Activated CD4-positive, alpha-beta T cell treated with anti-CD3 and anti-CD28 coated beads for 36 hours (primary cell): Measurements from ENCODE around the gene POM121L2. TPM values are rescaled to one million over a fixed set of nuclear protein-coding genes. Genes with fewer than 3 reads are reported as not detected.

Source experiments
- ATAC-seq: fragments of 200-7000 bp; cut with Tn5 transposase; one replicate; pipeline ENCODE4 v1.10.0; 2021; ENCODE audit warnings: mild to moderate bottlenecking, moderate library complexity
- CTCF ChIA-PET: fragments of 350-600 bp; sonication (Branson Sonifier 250); formaldehyde crosslinking; loops from one replicate; lab custom pipeline; 2021; ENCODE audit warnings: antibody characterized with exemption; lab: Charles Lee
- POLR2A ChIA-PET: fragments of 350-600 bp; sonication (Branson Sonifier 250); formaldehyde crosslinking; loops from one replicate; lab custom pipeline; 2021; ENCODE audit warnings: antibody characterized with exemption, inconsistent platforms; lab: Charles Lee
- DNase-seq: peaks from one replicate; pipeline ENCODE4 v3.0.0-alpha.2; 2020
- H3K27ac Mint-ChIP-seq: one replicate; pipeline ENCODE4 v1.8.0; 2021; ENCODE audit warnings: mixed read lengths
- H3K27me3 Mint-ChIP-seq: one replicate; pipeline ENCODE4 v1.8.0; 2021; ENCODE audit warnings: mixed read lengths
- H3K36me3 Mint-ChIP-seq: one replicate; pipeline ENCODE4 v1.8.0; 2021; ENCODE audit warnings: low read depth, mixed read lengths
- H3K4me1 Mint-ChIP-seq: one replicate; pipeline ENCODE4 v1.8.0; 2021; ENCODE audit warnings: mixed read lengths
- H3K4me3 Mint-ChIP-seq: one replicate; pipeline ENCODE4 v1.8.0; 2021; ENCODE audit warnings: mild to moderate bottlenecking, moderate library complexity, mixed read lengths
- H3K9me3 Mint-ChIP-seq: one replicate; pipeline ENCODE4 v1.8.0; 2021; ENCODE audit warnings: low read depth, mixed read lengths
- intact Hi-C, 2 experiments: fragments of 100-400 bp; cut with DNase I in 1 of 2; cut with micrococcal nuclease in 1 of 2; formaldehyde crosslinking; loops; one replicate each; pipeline versions ENCODE4 v1.14.2 to v1.15.1; 2022 to 2024; cut with DNase I, micrococcal nuclease
- total RNA-seq, 2 experiments: library from RNA; stranded (reverse); gene quantifications; one replicate each; pipeline ENCODE4 v1.2.3, GENCODE V29; 2021

POM121L2 gene
- total RNA-seq, 2 experiments from 2014 or later = not detected

GRCh38 chr6:27318973-27319372, 6.9 kb upstream of the POM121L2 start:
- Mint-ChIP-seq H3K27ac (no peak overlapping the region), H3K4me3 (no peak overlapping the region), H3K4me1 (no peaks in the 10 kb centered on the region), H3K36me3 (no peaks in the 10 kb centered on the region), H3K27me3 (peaks cover 31% of the 10 kb centered on the region), H3K9me3 (no peaks in the 10 kb centered on the region)
- intact Hi-C loops = no loop called here
- DNase-seq (no peak), ATAC-seq (no peak)
- ChIA-PET CTCF (no interaction called here), POLR2A (no interaction called here)

- CTCF ChIA-PET = interaction anchor here (1.0 to 1.2 kb wide), 2 partner anchors 87 to 204 kb away, joined by 3 to 5 read pairs; no protein-coding TSS in a partner anchor
- Mint-ChIP-seq H3K27ac (no peak overlapping the region), H3K9me3 (no peaks in the 10 kb centered on the region), H3K4me1 (peaks cover 4% of the 10 kb centered on the region), H3K27me3 (peaks cover 52% of the 10 kb centered on the region), H3K36me3 (no peaks in the 10 kb centered on the region), H3K4me3 (no peak overlapping the region)
- DNase-seq = no peak
- no peak for ATAC-seq
- intact Hi-C loops = loop anchor here in 1 of 2 experiments (5.0 kb wide), 3 partner anchors 152 to 188 kb away; no protein-coding TSS in a partner anchor
- POLR2A ChIA-PET = no interaction called here
These were observed 2.0 kb upstream of the POM121L2 start for GRCh38 chr6:27314046-27314445.

DNA sequence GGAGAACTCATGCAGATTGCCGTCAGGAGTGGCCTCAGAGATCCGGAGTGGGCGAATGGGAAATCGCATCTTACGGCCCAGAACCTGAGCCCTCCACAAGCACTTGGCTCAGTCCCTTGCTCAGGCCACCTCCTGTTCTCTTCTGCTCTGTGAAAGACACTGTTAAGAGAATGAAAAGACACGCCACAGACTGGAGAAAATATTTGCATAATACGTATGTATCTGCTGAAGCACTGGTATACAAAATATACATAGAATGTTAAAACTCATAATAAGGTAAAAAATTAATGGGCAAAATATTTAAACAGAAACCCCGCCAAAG, 838 bp upstream of the POM121L2 start:
- Mint-ChIP-seq H3K36me3 (no peaks in the 10 kb centered on the region), H3K4me1 (peaks cover 4% of the 10 kb centered on the region), H3K4me3 (peak overlapping the region; percentile 71), H3K27ac (no peak overlapping the region), H3K27me3 (peaks cover 56% of the 10 kb centered on the region), H3K9me3 (no peaks in the 10 kb centered on the region)
- peak; percentile 36 for ATAC-seq
- POLR2A ChIA-PET = interaction anchor here (0.9 kb wide), 1 partner anchor 21 kb away, joined by 4 read pairs; no protein-coding TSS in a partner anchor
- intact Hi-C loops = loop anchor here (1.0 to 5.0 kb wide), 9 partner anchors 76 to 439 kb away; partner anchors contain the start of gene ZNF391 (in 1 of the 2)
- no peak for DNase-seq
- CTCF ChIA-PET = interaction anchor here (0.7 to 1.4 kb wide), 13 partner anchors 9 to 741 kb away, joined by 3 to 9 read pairs (median 4); no protein-coding TSS in a partner anchor

DNA sequence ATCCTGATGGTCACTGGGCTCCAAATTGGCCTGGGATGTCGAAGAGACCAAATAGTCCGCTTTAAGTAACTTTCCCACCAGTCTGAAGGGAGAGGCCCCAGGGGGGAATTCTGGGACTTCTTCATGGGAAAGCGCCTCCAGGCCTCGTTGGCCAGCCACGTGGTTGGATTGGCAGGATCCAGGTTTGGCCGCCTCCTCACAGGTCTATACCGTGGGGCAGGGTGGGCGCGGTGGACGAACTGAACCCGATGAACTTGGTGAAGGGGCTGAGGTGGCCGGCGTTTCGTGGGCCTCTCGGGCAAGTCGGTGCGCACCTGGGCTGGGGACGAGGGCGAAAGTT, 297 bp downstream of the POM121L2 start:
- H3K27me3 Mint-ChIP-seq = peaks cover 56% of the 10 kb centered on the region
- no peak for DNase-seq
- CTCF ChIA-PET = interaction anchor here (0.9 to 1.0 kb wide), 3 partner anchors 21 to 283 kb away, joined by 3 to 5 read pairs (median 3); no protein-coding TSS in a partner anchor

GRCh38 chr6:27303613-27304272, 8.3 kb downstream of the POM121L2 start:
- Mint-ChIP-seq H3K27ac (no peak overlapping the region), H3K27me3 (peaks cover 60% of the 10 kb centered on the region), H3K9me3 (peaks cover 3% of the 10 kb centered on the region), H3K4me1 (no peaks in the 10 kb centered on the region), H3K36me3 (peaks cover 3% of the 10 kb centered on the region), H3K4me3 (no peak overlapping the region)
- DNase-seq = no peak
- CTCF ChIA-PET = interaction anchor here (0.9 to 1.7 kb wide), 2 partner anchors 9 to 469 kb away, joined by 3 to 5 read pairs; no protein-coding TSS in a partner anchor
- ATAC-seq = no peak
- intact Hi-C loops = loop anchor here in 1 of 2 experiments (5.0 kb wide), 1 partner anchor 96 kb away; no protein-coding TSS in a partner anchor
- POLR2A ChIA-PET = no interaction called here

More for the DNA sequence above, 297 bp downstream of the POM121L2 start:
- intact Hi-C loops = loop anchor here (1.0 to 5.0 kb wide), 9 partner anchors 77 to 441 kb away; partner anchors contain the start of gene ZNF391 (in 1 of the 2)
- Mint-ChIP-seq H3K36me3 (no peaks in the 10 kb centered on the region), H3K9me3 (no peaks in the 10 kb centered on the region), H3K27ac (no peak overlapping the region), H3K4me1 (peaks cover 4% of the 10 kb centered on the region), H3K4me3 (peak overlapping the region; percentile 71)
- POLR2A ChIA-PET = interaction anchor here (0.9 kb wide), 1 partner anchor 22 kb away, joined by 4 read pairs; no protein-coding TSS in a partner anchor
- no peak for ATAC-seq

DNA sequence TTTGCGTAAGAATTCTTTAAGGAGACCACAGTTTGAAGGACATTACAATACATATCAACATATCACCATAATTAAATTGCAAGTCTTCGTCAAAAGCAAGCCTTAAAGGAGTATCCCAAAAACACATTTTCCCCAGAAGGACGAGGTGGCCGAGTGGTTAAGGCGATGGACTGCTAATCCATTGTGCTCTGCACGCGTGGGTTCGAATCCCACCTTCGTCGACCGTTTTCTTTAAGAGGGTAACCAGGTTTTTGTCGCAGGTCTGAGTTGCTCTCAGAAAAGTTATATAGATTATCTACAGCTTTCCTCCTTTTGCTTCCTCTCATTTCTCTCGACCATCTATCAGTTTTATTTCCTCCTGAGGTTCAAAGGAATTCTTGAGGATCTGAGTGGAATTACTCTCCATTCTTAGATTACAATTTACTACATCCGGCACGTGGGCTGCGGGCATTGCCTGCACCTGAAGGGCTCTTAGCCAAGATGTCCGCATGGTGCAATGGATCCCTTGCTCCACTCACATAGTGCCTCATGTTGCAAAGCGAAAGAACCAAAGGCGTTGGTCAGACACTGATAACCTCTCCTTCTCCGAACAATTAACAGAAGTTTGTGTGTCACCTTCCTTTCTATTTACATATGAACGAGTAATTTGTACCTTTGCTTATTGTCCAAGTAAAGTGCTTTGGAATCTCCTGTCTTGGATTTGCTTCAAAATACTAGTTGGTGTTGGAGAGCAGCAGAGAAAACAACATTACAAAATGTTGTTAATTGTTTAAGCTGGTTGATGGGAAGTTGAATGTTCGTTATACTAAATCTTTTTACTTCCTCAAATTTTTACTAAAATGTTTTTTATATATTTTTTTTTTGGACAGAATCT, 14.0 kb downstream of the POM121L2 start:
- ChIA-PET POLR2A (interaction anchor here (0.6 kb wide), 1 partner anchor 392 kb away, joined by 3 read pairs; no protein-coding TSS in a partner anchor), CTCF (no interaction called here)
- Mint-ChIP-seq H3K4me1 (peaks cover 9% of the 10 kb centered on the region), H3K27ac (no peak overlapping the region), H3K4me3 (no peak overlapping the region), H3K9me3 (peaks cover 18% of the 10 kb centered on the region), H3K27me3 (peaks cover 69% of the 10 kb centered on the region), H3K36me3 (peaks cover 6% of the 10 kb centered on the region)
- DNase-seq = peak; percentile 45
- ATAC-seq = no peak
- intact Hi-C loops = loop anchor here (2.0 to 10.0 kb wide), 5 partner anchors 15 to 1437 kb away; no protein-coding TSS in a partner anchor

- intact Hi-C loops = loop anchor here (2.0 to 10.0 kb wide), 5 partner anchors 15 to 1437 kb away; no protein-coding TSS in a partner anchor
- Mint-ChIP-seq H3K36me3 (peaks cover 4% of the 10 kb centered on the region), H3K27ac (no peak overlapping the region), H3K4me1 (peaks cover 9% of the 10 kb centered on the region), H3K4me3 (no peak overlapping the region), H3K27me3 (peaks cover 65% of the 10 kb centered on the region), H3K9me3 (peaks cover 20% of the 10 kb centered on the region)
- ChIA-PET POLR2A (no interaction called here), CTCF (no interaction called here)
- no peak for DNase-seq
- ATAC-seq = no peak
These were observed 14.6 kb downstream of the POM121L2 start for GRCh38 chr6:27297484-27297856.

DNA sequence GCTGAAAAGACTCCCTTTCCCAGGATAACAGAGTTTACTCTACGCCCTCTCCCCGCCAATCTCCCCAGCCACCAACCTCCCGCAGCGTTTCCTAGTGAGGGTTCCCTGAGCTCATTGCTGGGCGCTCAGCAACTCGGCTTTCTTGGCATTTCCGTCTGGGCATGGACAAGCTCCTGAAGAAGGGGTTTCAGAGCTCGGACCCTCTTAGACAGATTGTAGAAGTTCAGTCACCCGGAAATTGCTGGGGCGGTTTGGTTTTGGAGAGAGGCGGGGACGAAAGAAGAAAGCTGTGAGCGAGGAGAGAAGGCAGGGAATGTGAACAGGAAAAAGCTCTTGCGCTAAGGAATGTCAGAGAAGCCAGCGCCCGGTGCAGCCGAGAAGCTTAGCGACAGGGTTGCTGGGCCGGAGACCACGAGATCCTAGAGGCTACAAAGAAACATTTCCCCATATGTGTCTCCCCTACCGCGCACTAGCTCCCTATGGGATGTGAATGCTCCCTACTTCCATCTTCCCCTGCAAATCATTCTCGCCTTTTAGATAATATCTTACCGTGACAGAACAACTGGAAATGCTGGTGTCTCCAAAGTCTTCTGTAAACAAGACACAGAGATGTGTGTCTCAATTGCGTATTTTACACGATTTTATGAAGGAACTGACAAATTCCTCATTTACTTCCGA, 15.8 kb downstream of the POM121L2 start:
- intact Hi-C loops = loop anchor here (2.0 to 10.0 kb wide), 5 partner anchors 13 to 1439 kb away; no protein-coding TSS in a partner anchor
- POLR2A ChIA-PET = no interaction called here
- Mint-ChIP-seq H3K4me3 (no peak overlapping the region), H3K4me1 (peaks cover 9% of the 10 kb centered on the region), H3K27me3 (peaks cover 68% of the 10 kb centered on the region), H3K9me3 (peaks cover 26% of the 10 kb centered on the region), H3K27ac (no peak overlapping the region), H3K36me3 (peaks cover 9% of the 10 kb centered on the region)
- ATAC-seq (no peak), DNase-seq (no peak)
- CTCF ChIA-PET = interaction anchor here (0.5 kb wide), 1 partner anchor 201 kb away, joined by 3 read pairs; no protein-coding TSS in a partner anchor

DNA sequence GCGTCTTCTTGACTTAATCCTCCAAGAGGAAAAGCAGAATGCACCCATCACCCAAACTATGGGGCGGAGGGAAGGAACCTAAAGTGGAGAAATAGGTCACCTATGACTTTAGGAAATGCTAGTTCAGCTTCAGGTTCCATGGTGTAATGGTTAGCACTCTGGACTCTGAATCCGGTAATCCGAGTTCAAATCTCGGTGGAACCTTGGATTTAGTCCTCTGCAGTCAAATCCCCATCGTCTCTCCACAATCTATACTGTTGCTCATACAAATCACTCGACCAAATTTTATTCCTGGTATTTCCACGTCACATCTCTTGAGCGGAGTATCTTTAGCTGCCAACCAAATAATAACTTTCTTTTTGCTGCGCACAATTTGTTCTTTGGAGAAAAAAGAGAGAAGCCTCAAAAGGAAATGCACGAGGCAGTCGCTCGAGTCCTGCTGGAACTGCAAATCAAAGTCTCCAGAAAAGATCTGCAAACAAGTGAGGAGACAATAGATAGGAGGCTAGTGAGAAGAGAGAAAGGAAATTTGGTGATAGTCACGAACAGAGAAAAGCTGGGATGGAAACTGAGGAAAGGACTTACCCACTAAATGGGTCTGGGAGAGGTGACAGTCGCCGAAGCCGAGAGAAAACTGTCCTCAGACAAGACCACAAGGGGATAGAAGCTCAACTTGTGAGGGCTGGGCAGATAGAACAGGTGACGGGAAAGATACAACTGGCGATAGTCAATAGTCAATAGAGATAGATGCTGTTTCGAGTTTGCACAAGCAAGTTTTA, 16.6 kb downstream of the POM121L2 start:
- Mint-ChIP-seq H3K9me3 (peaks cover 23% of the 10 kb centered on the region), H3K4me1 (peaks cover 11% of the 10 kb centered on the region), H3K36me3 (peaks cover 14% of the 10 kb centered on the region), H3K4me3 (no peak overlapping the region), H3K27me3 (peaks cover 72% of the 10 kb centered on the region), H3K27ac (no peak overlapping the region)
- ChIA-PET POLR2A (no interaction called here), CTCF (no interaction called here)
- no peak for ATAC-seq
- no peak for DNase-seq
- intact Hi-C loops = loop anchor here (2.0 to 10.0 kb wide), 5 partner anchors 13 to 1439 kb away; no protein-coding TSS in a partner anchor

GRCh38 chr6:27294409-27294808, 17.7 kb downstream of the POM121L2 start:
- Mint-ChIP-seq H3K27ac (no peak overlapping the region), H3K9me3 (peaks cover 23% of the 10 kb centered on the region), H3K27me3 (peaks cover 73% of the 10 kb centered on the region), H3K4me3 (no peak overlapping the region), H3K4me1 (peaks cover 15% of the 10 kb centered on the region), H3K36me3 (peaks cover 14% of the 10 kb centered on the region)
- no peak for ATAC-seq
- intact Hi-C loops = loop anchor here in 1 of 2 experiments (5.0 to 10.0 kb wide), 2 partner anchors 263 to 1440 kb away; no protein-coding TSS in a partner anchor
- CTCF ChIA-PET = interaction anchor here (0.9 kb wide), 1 partner anchor 59 kb away, joined by 3 read pairs; no protein-coding TSS in a partner anchor
- DNase-seq = no peak
- POLR2A ChIA-PET = no interaction called here
